ENCODE results near the gene CCDC88C.
"Not testable (repeated sequence)": the region's sequence is repeated elsewhere in the genome, so short reads cannot be mapped to it uniquely, and the experiment has no call there.

The CCDC88C gene

DNA sequence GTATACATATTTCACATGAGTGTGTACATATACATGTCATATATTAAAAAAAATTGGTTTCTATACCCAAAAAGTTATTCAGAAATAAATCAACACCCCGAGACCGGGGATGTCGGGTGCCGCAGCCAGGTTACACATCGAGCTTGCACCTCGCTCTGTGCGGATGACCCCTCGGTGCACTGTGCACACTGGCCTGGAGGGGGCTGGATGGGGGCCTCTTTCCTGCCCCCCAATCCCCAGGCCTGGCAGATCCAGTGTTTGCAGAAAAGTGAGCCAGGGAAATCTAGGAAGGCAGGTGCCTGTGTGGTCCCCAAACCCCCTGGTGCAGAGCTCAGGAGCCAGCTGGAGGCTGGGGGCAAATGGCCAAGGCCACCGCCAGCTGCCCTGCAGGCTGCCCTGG lies 146.0 kb downstream of the CCDC88C start:
- DNase-seq (ENCODE audit: low read depth in 2 of 2), result no peak

DNA sequence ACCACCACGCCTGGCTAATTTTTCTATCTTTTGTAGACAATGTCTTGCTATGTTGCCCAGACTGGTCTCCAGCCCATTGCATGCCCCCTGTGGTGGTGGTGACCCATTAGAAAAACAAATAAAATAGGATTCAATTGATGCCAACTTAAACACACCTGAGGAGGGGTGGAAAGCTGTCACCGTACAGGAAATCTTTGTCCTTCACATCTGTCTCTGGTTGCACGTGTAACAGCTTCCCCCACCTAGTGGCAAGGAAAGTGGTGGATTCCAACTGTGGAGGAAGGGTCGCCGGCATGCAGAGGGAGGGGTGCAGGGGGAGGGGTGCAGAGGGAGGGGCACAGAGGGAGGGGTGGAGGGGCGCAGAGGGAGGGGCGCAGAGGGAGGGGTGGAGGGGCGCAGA lies 147.0 kb downstream of the CCDC88C start:
- no peak for DNase-seq (ENCODE audit: low read depth in 2 of 2)

DNA sequence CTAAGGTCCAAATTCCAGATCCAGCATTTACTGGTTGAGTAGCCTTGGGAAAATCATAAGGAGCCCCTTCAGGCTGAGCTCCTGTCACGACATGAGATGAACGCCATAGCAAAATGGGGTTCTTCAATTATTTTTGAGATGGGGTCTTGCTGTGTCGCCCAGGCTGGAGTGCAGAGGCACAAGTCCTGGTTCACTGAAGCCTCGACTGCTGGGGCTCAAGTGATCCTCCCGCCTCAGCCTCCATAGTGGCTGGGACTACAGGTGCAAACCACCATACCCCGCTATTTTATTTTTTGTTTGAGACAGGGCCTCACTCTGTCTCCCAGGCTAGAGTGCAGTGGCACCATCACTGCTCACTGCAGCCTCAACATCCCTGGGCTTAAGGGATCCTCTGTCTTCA lies 147.4 kb downstream of the CCDC88C start:
- no peak for DNase-seq (ENCODE audit: low read depth in 2 of 2)

DNA sequence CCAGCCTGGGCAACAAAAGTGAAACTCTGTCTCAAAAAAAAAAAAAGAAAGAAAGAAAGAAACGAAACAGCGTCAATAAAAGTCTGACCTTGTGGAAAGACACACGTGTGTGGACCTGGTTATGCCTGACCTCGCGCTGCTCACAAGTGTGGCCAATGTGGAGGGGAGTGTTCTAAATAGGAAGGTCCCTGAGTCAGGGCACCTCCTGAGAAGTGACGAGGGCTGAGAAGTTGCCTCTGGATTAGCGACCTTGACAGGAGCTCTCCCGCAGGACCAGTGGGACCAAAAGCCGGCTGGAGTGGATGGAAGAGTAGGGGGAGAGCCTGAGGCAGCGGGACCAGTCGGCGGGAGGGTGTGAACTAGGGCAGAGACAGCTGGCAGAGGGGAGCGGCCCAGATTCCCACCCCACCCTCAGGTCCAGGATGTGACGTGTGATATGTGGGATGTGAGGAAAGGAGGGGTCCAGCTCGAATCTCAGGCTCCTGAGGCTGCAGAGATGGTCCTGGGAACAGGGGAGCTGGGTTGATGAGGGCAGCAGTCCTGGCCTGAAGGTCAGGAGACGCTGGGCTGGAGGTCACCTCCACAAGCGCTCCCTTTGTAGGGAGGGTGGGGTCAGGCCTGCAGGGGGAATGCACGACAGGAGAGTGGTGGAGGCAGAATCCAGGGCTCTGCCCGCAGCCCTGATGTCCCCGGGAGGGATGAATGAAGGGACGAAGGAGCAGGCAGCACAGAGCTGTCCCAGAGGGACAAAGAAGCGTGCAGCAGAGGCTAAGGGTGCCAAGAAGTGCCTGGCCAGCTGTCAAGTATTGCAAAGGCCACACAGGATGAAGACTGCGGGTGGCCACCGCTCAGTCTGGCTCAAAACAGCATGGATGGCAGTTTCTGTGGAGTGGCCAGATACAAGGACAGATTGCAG lies 148.3 kb downstream of the CCDC88C start:
- no peak for DNase-seq (ENCODE audit: low read depth in 2 of 2)

DNA sequence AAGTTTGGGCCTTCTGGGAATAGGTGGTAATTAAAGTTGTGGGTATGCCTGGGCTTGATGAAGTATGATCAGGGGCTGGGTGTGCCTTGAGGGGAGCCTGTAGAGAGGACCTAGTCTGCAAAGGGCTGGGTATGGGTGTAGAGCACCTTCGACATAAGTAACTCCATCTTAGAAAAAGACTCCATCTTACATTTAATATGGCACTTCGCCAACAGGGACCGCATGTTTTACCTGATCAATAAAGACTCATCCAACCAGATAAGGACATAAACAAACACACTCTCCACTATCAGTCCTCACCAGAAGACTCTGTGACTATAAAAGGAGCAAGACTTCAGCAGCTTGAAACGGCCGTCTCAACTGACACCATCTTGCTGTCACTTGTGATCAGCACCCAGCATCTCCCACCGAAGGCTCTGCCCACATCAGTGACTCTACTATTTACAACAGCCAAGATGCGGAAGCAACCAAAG lies 149.6 kb downstream of the CCDC88C start:
- no peak for DNase-seq (ENCODE audit: low read depth in 2 of 2)

DNA sequence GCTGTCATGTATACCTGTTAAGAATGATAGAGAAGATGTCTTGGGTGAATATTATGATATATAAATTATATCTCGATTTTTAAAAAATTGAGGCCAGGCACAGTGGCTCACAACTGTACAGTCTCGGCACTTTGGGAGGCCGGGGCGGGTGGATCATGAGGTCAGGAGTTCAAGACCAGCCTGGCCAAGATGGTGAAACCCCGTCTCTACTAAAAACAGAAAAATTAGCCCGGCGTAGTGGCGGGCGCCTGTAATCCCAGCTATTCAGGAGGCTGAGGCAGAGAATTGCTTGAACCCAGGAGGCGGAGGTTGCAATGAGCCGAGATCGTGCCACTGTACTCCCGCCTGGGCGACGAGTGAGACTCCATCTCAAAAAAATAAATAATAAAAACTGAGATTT lies 151.3 kb downstream of the CCDC88C start:
- not testable (repeated sequence) for DNase-seq (ENCODE audit: low read depth in 2 of 2)

DNA sequence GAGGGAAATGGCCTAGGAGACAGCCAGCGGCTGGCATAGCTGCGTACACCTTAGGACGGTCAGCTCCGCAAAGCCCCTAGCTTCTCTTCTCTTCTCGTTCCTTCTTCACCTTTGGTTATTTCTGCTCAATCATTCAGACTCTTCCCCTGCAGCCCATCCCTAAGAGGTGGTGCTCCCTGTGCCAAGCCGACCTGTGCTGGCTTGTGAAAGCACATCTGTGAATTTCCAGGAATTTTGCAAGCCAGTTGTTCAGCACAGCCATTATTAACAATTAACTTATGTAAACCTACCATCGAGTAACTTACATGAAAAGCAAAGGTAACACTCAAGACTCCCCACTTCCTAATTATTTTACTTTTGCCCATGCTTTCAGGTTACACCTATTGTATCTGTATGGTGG lies 152.2 kb downstream of the CCDC88C start:
- DNase-seq (ENCODE audit: low read depth in 2 of 2), result no peak

DNA sequence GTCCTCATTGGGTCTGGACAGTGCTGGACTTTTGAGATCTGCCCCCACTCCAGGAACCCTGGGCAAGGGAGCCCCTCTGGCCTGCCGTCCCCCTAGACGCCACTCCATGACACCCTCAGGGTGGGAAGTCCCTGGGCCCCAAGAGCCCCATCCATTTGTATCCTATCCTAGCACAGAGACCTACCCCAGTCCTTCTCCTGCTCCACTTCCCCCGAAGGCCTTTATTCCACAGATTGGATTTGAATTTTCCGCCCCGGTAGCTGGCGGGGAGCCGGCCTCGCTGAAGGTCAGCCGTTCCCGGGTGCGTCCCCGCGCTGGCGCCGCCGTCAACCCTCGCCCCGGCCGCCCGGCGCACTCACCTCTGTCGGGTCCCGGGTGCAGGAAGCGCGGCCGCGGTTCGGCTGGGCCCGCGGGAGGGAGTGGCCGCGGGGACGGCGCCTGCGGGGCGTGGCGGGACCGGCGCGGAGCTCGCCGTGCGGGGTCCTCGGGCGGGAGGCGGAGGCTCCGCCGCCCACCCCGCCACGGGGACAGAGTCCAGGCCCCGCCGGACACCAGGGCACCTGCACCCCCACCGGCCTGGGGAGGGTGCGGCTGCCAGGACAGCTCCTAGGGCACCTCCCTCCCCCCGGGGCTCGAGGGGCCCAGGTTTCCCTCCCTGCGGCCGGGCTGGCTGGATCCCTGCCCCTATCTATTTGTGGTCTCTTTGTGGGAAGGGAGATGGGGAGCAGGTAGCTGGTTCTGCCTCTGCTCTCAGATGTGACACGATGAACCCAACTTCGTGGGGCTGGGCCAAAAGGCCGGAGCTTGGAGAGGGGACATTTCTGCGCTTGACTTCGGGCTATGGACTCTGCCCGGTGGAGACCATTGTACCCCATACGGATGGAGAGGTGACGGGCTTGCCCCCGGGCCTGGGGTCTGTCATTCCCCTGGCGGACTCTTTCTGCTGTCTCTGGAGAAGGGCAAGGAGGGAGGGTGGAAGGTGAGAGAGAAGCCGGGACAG lies 153.2 kb downstream of the CCDC88C start:
- DNase-seq (ENCODE audit: low read depth in 2 of 2), result no peak

DNA sequence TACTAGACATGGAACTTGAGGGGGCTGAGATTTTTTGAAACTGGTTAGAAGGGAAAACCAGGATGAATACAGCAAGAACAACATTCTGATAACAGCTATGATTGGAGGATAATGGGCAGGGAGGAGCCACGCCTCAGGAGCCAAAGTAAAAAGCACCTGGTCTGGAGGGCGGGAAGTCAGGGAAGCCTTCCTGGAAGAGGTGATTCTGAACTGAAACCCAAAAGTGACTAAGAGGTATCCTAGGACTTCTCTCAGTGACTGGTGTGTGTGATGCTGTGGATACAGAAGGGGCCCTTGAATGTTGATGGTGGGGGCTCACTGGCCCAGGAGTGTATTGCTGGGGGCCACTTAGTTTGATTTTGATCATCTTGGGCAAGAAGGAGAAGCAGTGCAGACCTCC lies 154.3 kb downstream of the CCDC88C start:
- no peak for DNase-seq (ENCODE audit: low read depth in 2 of 2)

DNA sequence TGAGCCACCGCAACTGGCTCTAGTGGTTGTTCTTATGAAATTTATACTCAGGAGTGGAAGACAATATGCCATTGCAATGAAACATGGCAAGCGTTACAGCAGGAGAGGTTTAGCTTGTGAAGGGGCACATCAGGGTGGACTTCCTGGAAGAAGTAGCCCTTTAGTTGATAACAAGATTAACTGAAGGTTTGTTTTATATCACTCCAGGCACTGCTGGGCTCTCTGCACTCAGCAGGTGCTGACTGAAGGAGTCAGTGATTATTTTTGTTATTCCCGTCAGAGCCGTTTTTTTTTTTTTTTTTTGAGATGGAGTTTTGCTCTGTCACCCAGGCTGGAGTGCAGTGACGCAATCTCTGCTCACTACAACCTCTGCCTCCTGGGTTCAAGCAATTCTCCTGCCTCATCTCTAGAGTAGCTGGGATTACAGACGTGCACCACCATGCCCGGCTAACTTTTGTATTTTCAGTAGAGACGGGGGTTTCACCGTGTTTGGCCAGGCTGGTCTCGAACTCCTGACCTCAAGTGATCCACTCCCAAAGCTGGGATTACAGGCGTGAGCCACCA lies 155.6 kb downstream of the CCDC88C start:
- DNase-seq (ENCODE audit: low read depth in 2 of 2), result no peak

DNA sequence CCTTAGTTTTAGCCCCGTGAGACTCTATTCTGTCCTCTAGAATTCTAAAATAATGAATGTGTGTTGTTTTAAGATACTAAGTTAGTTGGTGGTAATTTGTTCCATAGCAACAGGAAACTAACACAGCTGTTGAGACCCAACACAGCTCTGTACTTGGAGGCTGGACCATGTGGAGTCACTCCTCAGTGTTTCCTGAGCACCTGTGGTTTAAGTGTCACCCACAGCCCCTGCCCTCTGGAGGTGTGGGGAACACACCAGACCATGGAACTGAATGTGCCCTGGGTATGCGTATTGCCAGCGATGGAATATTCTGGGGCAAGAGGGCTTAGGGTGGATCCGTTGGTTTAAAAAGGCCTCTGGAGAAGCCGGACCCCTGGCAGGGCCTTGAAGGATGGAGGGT lies 156.5 kb downstream of the CCDC88C start:
- DNase-seq (ENCODE audit: low read depth in 2 of 2), result no peak

DNA sequence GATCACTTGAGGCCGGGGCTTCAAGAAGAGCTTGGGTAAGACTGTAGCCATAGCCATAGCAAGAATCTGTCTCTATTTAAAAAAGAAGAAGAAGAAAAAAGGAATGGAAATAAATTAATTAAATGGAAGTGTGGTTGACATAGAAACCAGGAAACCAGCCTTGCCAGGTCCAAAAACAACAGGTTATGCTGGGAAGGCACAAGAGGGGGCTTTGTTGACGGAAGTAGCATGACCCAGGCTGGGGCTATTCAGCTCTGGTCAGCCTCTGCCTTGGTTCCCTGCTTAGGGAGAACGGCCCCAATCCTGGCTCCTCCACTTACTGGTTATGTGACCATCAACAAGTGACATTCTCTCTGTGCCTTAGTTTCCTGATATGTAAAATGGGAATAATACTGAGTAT lies 158.7 kb downstream of the CCDC88C start:
- DNase-seq (ENCODE audit: low read depth in 2 of 2), result no peak

DNA sequence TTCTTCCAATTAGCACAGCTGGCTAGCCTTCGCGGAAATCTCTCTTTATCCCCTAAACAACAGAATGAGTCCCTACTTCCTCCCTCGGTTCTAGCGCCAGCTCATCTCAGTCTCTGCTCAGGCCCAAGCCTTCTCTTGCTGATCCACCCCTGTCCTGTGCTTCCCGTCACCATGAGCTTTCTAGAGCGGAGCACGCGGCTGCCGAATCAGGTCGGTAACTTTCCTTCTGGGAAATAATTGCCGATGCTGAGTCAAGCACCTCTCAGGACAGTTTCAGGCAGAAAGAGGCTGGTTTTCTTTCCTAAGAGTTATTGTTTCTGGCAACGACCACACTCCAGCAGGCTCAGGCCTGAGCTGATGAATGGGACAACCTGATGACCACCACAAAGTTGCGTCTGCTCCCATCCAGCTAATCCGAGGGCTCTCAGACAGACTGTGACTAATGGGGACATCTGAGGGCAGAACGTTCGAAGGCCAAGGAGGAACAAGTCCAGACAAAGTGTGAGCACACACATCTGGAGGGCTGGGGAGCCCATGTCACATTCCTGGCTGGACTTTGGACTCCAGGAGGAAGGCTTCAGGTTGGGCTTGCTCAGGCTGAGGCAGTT lies 159.5 kb downstream of the CCDC88C start:
- no peak for DNase-seq (ENCODE audit: low read depth in 2 of 2)

DNA sequence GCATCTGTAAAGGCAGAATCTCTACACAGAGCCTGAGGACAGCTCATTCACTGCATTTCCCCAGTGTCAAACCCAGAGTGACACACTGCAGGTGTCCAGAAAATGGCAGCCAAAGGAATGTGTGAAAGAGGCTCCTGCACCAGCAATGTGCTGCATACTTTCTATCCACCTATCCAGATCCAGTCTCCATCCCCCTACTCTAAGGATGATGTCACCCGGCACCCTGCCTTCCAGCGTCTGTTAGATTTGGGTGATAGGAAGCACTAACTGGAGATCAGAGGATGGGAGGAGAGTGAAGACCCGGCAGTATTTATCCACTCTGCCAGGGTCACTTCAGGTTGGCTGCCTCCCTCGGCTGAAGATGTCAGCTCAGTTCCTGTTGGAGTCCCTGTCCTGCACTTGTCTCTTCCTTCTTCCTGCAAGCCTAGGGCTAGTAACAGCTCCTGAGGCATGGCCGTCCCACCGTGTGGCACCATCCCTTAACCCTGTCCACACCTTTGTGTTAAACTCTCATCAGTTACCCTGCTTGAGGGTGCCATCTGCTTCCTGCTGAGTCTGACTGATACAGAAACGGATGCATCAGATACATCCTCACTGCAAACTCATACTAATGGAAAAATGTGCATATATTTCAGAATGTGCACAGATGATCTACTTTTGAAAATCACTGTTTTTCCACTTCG lies 160.2 kb downstream of the CCDC88C start:
- no peak for DNase-seq (ENCODE audit: low read depth in 2 of 2)

DNA sequence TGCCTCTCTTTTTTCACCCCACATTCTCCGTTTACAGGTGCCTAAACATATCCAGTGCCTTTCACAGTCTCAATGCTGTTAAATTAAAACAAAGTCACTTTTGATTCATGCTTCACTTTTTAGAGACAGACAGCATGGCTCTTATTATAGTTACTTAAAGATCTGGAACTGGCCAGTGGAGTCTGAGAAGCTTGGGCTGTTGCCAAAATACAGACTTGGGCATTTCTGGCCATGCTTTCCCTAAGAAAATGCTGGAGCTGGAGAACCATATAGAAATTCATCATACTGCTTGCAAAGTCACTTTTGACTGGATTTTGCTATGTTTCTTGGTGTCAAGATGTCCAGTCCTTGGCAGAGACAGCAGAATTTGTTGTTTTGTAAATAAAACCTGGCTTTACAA lies 161.0 kb downstream of the CCDC88C start:
- DNase-seq (ENCODE audit: low read depth in 2 of 2), result no peak

DNA sequence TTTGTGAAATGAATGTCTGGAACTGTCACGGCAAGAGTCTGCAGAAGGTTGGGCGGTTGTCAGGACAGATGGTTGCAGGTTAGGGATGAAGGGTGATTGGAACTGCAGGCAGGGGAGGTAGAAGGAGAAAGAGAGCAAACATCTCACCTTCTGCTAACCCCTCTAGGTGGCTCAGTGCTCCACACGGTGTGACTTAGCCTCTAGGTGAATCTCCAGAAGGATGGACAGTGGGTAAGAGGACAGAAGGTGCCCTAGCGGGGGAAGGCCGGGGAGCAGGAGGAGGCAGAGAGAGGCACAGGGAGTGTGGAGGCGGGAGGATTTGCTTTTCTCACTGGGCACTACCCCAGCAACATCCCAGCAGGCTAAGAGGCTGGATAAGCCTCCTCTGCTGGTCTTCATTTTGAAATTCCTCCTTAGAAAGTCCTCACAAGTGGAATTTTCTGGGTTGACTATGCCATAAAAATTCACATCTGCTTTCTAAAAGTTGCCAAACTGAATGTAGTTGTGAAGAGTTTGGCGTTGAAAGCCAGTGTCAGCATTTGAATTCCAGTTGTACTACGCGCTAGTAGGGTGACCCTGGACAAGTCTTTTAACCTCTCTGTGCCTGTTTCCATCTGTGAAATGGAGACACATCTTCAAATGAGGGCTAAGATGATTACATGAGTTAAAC lies 162.5 kb downstream of the CCDC88C start:
- no peak for DNase-seq (ENCODE audit: low read depth in 2 of 2)

DNA sequence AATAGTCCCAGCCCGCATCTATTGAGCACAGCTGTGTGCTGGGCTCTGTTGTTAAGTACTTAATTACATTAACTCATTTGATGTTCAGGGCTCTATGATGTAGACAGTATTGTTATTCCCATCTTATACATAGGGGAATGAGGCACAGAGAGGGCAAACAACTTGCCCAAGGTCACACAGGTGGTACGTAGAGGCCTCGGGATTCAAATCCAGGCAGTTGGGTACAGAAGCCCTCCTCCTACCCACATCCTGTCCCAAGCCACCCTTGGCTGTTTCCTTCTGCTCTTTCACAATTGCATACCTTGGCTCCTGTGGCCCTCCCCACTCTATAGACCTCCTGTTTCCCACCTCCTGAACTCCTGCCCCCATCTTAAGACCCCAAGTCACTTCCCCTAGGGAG lies 163.2 kb downstream of the CCDC88C start:
- no peak for DNase-seq (ENCODE audit: low read depth in 2 of 2)

DNA sequence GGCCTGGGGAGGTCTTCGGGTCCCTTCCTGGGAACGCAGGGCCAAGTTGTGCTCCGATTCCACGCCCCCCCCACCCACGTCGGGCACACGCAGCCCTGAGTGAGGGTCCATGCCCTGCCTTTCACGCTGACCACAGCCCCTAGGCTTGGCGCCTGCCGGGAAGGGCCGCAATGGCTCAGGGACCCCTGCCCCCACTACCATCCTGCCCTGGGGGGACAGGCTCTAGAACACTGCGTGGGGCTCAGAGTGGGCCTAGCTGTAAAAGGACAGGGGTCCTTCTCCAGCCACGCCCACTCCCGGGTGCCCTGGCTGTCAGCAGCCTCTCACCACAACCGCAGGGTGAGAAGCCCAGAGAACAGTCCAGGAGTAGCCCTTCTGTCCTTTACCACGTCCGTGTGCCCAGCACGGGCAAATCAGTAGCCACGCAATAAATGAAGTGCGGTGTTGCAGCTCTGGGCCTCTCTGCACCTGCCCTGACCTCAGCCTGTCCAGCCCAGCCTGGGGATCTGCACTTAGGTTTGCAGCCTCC lies 163.8 kb downstream of the CCDC88C start:
- DNase-seq (ENCODE audit: low read depth in 2 of 2), result no peak

DNA sequence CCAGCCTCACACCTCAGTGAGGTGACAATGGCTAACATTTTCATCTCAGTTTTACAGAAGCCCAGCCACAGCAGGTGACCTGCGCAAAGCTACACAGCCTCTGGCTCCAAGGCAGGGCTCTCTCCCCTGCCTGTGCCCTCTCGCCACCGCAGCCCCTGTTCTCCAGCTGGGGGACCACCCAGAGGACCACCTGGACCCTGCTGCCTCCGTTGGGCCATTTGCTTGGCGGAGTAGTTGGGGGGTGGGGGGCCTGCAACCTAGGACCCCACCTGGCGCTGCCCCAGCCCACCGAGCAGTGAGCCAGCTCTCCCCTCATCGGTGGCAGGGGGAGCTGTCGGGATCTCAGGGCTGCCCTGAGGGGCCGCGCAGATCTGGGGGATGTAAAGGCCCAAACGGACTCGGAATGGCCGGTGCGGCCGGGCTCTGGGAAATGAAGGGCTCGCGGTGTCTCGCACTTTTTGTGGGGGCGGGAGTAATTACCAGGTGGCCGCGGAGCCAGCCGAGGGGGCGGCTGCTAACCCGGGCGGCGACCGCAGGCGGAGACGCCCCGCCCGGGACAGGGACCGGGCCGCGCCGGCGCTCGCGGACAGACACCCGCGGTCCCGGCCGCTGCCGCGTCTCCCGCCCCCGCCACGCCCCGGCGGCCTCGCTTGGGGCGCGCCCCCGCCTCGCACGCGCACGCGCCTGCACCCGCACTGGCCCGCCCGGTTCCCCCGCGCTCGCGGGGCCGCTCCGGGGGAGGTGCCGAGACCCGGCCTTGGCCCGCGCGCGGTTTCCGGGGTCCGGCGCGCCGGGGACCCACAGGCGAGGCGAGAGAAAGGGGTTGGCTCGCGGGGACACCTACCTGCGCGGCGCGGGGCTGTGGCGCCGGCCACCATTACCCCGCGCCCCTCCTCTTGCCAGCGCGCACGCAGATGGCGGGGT lies 164.5 kb downstream of the CCDC88C start:
- DNase-seq (ENCODE audit: low read depth in 2 of 2), result peak in 1 of 2 donors; percentile 47

Measured in stimulated activated CD8-positive, alpha-beta memory T cell treated with anti-CD3 and anti-CD28 coated beads, Interleukin-15, amount 100 ng/mL, for 4 hours (primary cell).